Measurements from ENCODE around the gene THRB.

GRCh38 chr3:24120434-24120833, 374.2 kb downstream of the THRB start:
- TF ChIP-seq CTCF (IDR thresholded peaks at IDR 0.05), result no peak
- TF ChIP-seq POLR2A (IDR thresholded peaks at IDR 0.05), result no peak
